HT-29 (cell line): Measurements from ENCODE around the gene TOX4. TPM values are rescaled to one million over a fixed set of nuclear protein-coding genes. Genes with fewer than 3 reads are reported as not detected.
"Not testable (repeated sequence)": the region's sequence is repeated elsewhere in the genome, so short reads cannot be mapped to it uniquely, and the experiment has no call there.

ENCODE experiments used
- DNase-seq: peaks from one replicate; pipeline ENCODE4 v3.0.0-alpha.2; 2015; ENCODE audit warnings: low spot score
- total RNA-seq: library from RNA; depleted of rRNA; stranded (reverse); fragments of >200 nt; shearing (Covaris generic); gene quantifications from 2 replicates; pipeline ENCODE4 v1.2.3, GENCODE V29; 2014; rRNA removed

TOX4 gene
- 16.0 and 20.3 TPM in 2 replicates for total RNA-seq

- DNase-seq: peak; percentile 94
These were observed at the start of gene TOX4, which contains the start of gene RAB2B for GRCh38 chr14:21476925-21477681. Gene TOX4, plus strand, starts transcription at chr14:21477195. Its CDS starts 84 bp downstream, at chr14:21477279. Gene RAB2B, minus strand, starts transcription at chr14:21476959. Its CDS starts 87 bp downstream, at chr14:21476872.

DNA sequence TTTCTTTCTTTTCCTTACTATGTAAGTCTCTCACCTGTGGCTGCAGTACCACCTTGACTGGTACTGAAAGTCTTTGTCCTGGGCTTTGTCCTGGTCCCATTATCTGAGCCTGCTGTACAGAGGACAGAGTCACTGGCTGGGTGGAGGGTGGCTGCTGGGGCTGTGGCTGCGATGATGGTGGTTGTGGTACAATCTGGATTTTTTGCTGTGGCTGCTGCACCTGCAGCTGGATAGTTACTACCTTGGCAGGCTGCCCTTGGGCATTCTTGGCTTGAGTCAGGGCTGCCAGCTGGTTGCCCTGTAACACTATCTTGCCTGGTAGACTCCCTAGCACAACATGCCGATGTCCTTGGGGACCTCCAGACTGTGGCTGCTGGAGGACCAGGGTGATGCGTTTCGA is 48.1 kb upstream of the TOX4 start:
- DNase-seq: no peak

- no peak for DNase-seq
These were observed 45.9 kb upstream of the TOX4 start for GRCh38 chr14:21431126-21431525.

- DNase-seq: no peak
These were observed 40.4 kb upstream of the TOX4 start for GRCh38 chr14:21436567-21437062.

DNA sequence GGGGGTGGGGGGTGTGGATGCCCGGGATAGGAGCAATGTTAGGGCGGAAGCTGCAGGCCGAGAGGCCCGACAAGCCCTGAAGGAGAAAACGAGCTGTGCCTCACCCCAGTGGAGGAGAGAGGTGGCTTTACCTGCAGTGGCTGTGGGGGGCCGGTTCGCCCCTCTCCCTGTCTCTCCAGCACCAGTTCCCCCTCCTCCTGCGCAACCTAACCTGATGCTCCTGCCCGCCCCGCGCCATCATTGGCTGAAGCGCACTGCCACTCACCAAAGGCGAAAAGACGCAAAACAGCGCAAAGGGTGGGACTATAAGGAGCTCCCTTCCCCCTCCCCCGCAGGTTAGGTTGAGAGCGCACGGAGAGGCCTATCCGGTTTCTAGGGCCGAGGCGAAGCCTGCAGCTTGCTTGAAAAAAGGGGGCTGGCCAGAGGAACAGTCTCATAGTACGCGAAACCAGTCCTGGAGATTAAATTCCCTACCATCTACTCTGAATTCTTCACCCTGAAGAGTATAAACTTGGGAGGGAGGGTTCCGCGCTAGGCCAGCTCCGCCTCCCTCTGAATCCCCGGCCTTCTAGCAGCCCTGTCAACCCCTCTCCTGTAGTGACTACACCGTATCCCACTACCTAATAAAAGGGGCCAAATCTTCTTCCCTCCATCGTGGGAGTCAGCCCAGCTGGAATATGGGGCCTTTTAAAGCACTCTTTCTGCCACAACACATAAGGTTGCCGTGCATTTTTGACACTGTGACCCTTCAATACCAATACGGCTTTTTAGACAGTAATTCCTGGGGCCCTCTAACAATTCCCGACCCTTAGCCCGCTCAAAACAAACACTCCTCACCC is 39.7 kb upstream of the TOX4 start:
- peak; percentile 98 for DNase-seq

DNA sequence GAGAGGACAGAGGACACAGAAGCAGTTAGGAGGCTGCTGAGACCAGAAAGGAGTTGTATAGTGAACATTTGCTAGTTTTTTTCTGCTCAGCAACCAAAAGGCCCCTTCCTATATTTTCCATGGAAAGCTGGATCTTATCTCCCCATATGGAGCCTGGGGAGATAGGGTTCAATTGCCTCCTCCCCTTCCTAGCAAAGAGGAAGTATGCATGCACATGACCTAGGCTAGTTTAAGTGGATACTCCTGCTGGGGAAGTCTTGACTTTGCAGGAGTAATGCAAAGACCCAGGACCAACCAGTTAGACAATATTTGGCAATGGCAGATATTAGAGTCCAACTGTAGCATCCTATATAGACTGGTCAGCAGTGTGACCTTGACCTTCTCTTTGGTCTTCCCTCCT is 36.1 kb upstream of the TOX4 start:
- DNase-seq: no peak

DNA sequence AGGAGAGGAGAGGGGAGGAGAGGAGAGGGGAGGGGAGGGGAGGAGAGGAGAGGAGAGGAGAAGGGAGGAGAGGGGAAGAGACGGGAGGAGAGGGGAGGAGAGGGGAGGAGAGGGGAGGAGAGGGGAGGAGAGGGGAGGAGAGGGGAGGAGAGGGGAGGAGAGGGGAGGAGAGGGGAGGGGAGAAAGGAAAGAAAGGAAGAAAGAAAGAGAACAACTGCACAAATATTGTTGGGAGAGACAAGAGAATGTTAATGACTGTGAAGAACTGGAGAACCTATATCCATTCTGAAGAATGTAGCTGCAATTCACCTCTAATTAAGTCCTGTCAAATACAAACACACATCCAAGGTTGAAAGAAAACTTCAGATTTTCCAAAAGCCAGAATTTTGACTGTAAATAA is 34.3 kb upstream of the TOX4 start:
- DNase-seq: not testable (repeated sequence)

GRCh38 chr14:21449899-21450216 is 27.1 kb upstream of the TOX4 start:
- DNase-seq: no peak

DNA sequence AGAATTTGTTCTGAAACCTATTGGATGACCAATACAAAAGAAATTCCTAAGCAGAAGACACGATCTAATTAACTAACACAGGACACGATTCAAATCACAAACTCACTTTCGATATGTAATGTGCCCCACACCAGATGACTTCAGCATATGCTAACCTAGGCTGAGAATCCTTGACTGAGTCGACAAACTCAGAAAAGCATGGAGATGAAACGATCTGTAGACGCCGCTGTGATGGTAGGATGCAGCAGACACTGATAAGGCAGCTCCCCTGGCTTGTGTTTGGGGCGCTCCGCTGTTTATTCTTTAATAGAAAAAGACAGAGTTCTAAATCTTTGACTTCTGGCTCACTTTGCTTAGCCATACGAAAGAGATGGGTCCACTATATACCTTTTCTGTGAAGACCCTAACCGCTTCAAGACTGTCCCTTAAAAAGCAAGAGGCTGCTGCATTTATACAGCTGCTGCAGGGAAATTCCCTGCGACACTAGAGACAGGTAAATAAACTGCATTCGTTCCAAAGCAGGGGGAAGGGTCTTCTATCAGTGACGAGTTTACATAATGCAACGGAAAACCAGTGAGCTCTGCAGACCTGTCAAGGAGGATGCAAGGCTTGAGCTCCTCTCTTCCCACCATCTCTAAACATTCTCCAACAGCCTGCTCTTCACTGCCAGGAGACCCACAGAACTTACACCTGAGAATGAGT is 22.0 kb upstream of the TOX4 start:
- peak; percentile 17 for DNase-seq

GRCh38 chr14:21455592-21455911 is 21.4 kb upstream of the TOX4 start:
- DNase-seq: no peak

DNA sequence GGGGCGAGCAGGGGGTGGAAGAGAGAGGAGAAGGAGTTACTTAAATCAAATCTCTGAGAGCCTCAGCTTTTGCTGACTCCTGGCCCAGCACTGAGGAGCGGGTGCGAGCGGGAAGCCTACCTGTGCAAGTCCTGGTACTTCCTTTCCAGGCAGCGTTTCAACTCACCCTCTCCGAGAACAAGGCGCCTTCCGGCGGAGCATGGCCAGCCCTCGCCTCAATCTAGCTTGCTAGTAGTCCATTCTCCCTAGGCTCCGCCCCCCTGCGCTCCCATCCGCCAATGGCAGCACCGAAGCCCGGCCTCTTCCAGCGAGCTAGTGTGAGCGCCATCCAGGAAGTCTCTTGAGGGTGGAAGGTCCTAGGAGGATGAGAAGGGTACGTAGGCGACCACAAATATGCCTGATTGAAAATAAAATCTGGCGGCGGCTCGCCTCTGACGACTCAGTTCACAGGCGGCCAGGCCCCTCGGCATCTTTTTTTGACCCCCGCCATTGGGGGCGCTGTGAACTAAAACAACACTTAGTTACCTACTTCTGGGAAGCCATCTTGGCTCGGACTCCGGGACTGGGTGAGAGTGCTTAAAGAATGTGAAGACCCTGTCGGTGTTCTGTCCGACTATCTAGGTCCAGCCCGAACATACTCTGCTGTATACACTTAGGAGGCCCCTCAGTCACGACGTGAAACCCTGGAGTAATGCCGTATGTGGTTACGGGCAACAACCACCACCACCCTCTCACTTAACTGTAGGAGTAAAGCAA is 20.9 kb upstream of the TOX4 start, which contains the start of gene CHD8:
TSS of gene CHD8 (minus strand) at position 212 of the 756 bp plus-strand sequence. CDS start 24,480 bp downstream, outside the sequence.
- peak; percentile 97 for DNase-seq

GRCh38 chr14:21467616-21468015 is 9.4 kb upstream of the TOX4 start:
- no peak for DNase-seq

DNA sequence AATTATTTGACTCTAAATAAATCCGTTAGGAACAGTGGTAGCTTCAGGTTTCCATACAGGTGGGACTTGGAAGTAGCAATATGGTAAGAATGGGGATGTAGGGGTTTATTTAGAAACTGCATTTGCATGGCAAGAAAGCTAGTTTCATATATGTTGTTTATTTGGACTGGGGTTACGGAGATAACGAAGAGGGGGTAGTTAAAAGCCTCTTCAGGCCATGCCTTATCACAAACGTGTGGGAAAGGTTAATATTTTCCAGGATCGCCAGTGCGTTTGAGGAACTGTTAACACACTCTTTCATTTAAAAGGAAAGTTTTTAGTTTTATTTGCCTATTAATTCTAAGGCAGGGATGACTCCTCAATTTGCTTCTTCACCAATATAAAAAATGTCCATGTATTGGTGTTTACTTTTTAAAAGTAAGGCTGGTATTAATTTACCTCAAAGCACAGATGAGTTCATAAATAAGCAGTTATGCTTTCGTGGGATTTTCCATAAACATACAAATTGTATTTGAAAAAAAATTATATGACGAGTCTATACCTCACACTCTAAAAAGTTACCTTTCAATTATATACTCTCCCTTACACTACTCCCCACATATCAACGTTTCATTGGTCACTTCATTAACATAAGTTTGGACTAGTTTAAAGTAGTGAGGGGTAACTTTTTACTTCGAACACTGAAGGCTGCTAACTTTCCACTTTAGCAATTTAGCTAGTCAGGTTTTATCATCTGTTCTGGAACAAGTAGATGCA is 1.1 kb upstream of the TOX4 start:
- DNase-seq: no peak

DNA sequence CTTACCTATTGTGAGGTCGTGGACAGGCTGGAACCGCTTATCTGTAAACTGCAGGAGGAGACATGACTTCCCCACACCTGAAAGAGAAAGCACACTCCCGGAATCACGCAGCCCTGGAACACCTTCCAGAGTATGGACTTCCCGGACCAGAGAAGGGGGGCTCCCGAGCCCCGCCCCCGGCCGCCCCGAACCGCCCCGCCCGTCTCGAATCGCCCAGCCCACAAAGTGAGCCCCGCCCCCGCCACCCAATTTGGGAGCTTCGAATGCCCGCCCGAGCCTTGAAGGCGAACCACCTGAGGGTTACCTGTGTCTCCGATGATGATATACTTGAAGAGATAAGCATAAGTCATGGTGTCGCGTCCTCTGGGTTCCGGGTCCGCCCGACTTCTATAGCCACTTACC is 471 bp upstream of the TOX4 start:
- DNase-seq: no peak

- no peak for DNase-seq
These were observed 9.7 kb downstream of the TOX4 start for GRCh38 chr14:21486640-21487087.

DNA sequence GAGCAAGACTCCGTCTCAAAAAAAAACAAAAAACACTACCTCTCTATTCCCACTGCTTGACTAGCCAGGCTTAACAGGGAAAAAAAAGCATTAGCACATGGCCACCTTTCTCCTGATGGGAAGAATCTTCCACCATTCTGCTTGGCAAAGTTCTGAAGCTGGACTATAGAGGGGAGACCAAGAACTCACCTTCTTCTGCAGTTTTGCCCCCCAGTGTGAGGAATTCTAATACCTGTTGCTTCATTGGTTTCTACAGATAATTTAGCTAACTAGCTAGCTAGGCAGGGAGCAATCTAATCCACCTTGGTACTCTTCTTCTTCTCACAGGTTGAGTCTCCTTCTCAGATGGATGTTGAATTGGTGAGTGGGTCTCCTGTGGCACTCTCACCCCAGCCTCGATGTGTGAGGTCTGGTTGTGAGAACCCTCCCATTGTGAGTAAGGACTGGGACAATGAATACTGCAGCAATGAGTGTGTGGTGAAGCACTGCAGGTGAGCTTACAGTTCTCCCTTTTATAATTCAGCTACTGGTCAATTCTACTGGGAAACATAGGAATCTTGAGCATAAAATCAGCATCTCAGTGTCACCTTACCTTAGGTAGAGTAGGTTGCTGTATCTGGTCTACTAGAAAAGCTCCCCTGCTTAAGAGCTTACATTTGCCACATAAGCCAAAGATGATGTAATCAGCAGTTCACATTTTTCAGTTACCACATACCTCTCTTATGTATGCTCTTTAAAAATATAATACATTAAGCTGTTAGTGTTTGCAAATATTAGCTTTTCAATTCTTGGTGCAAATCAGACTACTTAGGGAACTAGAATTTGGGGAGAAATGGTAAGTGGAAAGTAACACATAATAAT is 18.1 kb downstream of the TOX4 start:
- DNase-seq: no peak

GRCh38 chr14:21496453-21496852 is 19.5 kb downstream of the TOX4 start:
- no peak for DNase-seq

DNA sequence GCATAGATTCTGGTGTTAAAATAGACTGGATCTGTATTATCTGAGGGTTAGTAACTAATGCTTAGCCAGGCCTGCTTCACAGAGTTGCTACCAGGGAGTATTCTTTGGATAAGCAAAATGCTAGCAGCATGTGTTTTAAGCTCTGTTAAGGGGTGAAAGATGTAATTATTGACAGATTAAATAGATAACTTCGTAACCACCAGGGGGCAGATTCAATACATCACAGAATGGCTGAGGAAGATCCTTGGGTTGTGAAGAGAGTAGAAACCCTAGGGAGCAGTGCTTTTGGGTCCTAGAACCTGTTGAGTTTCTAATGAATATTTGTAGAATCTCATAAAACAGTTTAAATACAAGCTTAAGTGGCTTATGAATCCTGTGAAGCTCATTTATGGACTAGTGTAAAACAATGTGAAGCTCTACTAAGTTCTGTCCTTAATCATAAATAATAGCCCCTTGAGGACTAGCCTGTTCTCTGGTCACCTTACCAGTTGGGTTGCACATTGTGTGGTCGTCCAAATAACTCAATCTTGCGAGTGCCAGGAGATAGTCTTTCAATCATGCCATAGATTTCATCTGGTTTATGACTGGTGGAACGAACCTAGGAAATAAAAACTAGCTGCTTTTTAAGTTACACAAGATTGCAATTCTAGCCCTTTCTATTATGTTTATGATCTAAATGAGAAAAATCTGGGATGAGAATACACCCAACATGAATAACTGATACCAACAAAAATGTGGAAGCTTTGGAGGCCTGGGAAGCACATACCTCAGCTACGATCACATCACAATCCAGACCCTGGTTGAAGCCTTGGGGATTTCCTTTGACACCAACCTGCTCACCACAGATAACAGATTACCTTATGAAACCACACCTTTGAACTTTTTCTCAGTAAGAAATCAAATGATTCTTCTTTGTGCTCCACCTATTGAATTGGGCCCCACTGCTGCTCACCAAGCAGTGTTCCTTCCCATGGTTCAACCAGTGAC is 21.8 kb downstream of the TOX4 start:
- DNase-seq: peak; percentile 38
